GM21529 (cell line): Measurements from ENCODE around the gene DGKG.
A peak's percentile ranks its signal among the peaks of the same experiment; 100 is the strongest.

Experiments
- ATAC-seq: cut with Tn5 transposase; IDR thresholded peaks from one replicate; pipeline ENCODE4 v1.9.1; 2021; ENCODE audit not compliant: unreplicated experiment

DGKG gene

DNA sequence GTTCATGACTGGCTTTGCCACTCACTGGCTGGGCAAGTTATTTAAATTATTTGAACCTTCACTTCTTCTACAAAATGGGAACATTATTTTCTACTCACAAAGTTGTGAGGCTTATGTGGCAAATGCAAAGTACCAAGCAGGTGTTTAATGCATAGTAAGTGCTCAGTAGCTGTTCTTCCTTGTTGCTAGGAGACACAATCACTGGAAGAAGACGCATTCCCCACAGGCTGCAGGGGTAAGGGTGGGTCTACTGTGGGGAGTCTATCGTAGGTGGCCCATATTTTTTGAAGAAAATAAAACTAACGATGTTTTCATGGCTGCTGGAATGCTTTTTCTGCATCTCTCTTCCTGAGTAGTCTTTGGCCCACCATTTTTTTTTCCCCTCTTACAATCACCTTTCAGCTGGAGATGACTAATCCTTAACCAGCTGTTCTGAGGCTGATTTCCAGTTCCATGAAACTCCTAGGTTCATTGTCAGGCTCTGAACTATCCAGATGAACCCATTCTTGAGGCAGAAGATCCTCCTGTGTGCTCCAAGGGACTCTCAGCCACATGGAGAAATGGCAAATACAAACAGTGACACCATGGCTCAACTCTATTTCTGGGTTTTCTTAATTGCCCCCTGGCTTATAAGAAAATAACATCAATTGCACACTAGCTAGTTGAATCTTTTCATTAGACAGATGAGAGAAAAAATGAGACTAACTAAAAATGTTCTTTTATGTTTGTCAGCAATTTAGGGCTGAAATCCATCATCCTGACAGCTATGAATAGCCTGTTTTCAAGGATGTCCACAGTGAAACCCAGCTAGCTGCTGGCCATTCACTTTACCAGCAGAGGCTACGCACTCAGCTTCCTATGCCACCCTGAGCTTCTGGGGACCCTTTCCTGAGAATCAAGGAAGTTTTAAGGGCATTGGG, 144.9 kb downstream of the DGKG start:
- ATAC-seq, result no peak

DNA sequence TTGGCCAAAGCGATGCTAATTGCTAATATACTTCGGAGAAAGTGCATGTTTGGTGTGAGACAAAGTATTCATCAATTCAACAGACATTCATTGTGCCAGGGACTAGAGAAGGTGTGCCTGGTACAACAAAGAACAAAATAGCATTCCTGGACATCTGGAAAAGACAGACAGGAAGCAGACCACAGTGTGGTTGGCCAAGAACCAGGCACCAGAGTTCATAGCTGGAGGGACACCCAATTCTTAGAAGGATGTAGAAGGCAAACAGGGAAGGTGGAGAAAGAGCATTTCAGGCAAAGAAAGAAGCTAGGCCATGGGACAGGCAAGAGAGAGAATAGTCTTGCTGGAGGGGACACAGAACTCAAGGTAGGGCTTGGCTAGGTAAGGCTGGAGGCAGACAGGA, 147.4 kb downstream of the DGKG start:
- ATAC-seq, result no peak

DNA sequence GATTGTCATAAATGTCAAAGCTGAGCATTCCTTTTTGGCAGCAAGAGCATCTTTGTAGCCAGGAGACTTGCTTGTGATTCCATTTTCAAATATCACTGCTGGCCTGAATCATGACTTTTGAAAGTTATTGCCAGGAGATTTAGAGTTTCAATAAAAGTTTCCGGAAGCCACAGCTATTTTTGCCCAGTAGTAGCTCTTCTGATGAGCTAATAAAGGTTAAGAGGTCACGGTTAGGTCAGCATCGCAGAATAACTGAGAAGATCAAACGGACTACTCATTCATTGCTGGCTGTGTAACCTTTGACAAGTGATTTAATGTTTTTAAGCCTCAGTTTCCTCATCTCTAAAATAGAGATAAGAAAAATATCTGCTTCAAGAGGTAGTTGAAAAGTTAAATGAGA, 148.1 kb downstream of the DGKG start:
- ATAC-seq, result no peak

DNA sequence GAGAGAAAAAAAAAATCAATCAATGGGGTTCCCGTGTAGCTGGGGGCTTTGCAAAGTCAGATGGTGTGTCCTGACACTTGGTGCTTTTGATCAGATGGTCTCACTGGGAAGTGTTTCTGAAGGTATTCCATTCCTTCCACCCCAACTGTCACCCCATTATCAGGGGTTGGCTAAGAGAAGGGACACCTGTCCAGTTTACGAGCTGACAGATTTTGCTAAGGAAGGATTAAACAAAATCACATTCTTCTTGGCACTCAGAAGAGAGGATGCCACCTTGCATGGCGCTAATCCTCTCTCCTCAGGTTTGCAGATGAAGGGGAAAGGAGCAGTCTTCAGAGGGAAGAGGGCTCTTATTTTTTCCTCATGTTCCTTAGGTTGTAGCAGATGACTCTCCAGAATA, 149.4 kb downstream of the DGKG start:
- no peak for ATAC-seq

DNA sequence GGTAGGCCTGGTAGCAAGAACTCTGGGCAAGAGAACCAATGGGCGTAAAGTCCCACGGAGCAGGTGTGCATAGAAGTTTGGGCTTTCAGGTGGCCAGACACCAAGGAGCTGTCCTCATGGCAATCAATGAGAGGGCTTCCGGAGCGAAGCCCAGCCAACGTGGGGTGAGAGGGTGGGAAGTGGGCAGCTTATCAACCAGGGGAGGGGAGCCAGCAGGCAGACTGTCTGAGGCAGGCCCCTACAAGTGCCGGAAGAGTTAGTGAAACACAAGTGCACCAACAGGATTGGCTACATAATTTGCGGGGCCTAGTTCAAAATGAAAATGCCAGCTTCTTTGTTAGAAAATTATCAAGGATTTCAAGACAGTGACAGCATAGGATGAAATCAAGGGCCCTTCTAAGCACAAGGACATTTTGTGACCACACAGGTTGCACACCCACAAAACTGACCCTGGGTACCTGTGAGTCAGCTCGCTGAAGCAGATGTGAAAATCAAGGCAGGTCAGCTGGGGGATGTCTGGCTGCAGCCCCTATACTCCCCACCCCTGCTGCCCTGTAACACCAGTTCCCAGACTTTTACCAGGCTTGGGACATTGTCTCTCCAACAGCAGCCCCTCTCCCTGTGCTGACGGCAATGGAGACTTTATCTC, 151.1 kb downstream of the DGKG start:
- no peak for ATAC-seq

- ATAC-seq, result peak; percentile 63
Measured at GRCh38 chr3:186209810-186210752, 152.0 kb downstream of the DGKG start.

GRCh38 chr3:186208296-186208989, 153.6 kb downstream of the DGKG start:
- ATAC-seq, result no peak

GRCh38 chr3:186207515-186207914, 154.5 kb downstream of the DGKG start:
- ATAC-seq, result no peak

- no peak for ATAC-seq
Measured at GRCh38 chr3:186200726-186201125, 161.3 kb downstream of the DGKG start.

GRCh38 chr3:186198442-186198841, 163.6 kb downstream of the DGKG start:
- no peak for ATAC-seq

- ATAC-seq, result no peak
Measured at GRCh38 chr3:186194451-186194811, 167.6 kb downstream of the DGKG start.

- no peak for ATAC-seq
Measured at GRCh38 chr3:186193534-186194450, 168.2 kb downstream of the DGKG start.

- no peak for ATAC-seq
Measured at GRCh38 chr3:186192823-186193222, 169.2 kb downstream of the DGKG start.

DNA sequence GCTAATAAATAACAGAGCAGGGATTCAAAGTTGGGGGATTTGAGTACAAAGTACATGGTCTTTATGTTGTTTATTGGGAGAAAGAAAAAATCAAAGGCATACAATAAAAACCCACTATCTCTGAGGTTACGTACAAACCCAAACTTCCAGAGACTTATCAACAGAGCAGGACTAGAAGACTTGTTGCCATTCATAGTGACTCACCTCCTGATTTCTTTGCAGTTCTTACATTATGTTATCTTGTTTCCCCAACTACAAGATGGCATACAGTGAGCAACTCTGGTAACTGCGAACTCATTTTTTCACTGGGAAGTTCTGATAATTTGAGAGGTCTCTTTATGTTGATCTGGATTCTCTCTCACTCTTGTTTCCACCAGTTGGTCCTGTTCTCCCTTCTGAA, 172.5 kb downstream of the DGKG start:
- ATAC-seq, result no peak

DNA sequence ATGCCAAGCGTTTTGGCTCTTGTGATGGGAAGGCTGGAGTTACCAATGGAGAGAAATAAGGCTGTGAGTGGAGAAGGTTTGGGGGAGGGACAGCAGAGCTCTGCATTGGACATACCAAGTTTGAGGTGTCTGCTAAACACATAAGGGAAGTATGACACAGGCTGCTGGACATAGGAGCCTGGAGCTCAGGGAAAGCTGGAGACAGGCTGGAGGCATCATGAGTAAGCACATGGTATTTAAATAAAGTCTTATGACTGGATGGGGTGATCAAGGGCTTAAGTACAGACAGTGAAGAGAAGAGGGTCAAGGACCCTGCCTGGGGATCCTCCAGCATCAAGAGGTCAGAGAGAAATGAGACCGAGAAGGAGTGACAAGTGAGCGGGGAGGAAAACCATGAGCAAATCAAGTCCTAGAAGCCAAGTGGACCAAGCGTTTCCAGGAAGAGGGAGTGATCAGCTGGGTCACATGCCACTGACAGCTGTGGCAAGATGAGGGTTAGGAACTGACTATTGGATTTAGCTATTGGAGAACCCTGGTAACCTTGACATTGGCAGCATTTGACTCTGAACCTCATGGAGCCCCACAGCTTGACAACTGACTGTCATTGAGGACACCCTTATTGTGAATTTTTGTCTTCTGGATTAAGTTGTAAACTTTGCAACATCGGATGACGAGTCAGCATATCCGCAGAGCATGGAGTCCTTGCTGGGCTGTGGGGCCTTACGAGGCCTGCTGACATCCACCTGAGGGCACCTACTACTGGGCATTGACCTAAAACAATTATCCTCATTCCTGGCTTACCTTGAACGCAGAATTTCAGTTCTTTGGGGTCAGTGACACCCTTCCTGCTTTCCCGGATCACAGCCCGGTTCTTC, 174.4 kb downstream of the DGKG start:
- ATAC-seq, result no peak

GRCh38 chr3:186185194-186185787, 176.7 kb downstream of the DGKG start:
- ATAC-seq, result peak; percentile 56

GRCh38 chr3:186184021-186184420, 178.0 kb downstream of the DGKG start:
- no peak for ATAC-seq

- ATAC-seq, result no peak
Measured at GRCh38 chr3:186182850-186183249, 179.2 kb downstream of the DGKG start.
